ENCODE data around the gene TMC4.
"Not testable (repeated sequence)": the region's sequence is repeated elsewhere in the genome, so short reads cannot be mapped to it uniquely, and the experiment has no call there.

GRCh38 chr19:54194463-54194862 is 21.5 kb upstream of the TMC4 start:
- TF ChIP-seq CTCF (conservative IDR thresholded peaks at IDR 0.05; ENCODE audit: low read depth in 2 of 2); EZH2 (IDR thresholded peaks at IDR 0.05; ENCODE audit: low read depth, unreplicated experiment); ETS1 (IDR thresholded peaks at IDR 0.05); POLR2AphosphoS5 (IDR thresholded peaks at IDR 0.05; ENCODE audit: low read depth); EZH2phosphoT487 (IDR thresholded peaks at IDR 0.05; ENCODE audit: unreplicated experiment); JUNB (IDR thresholded peaks at IDR 0.05; ENCODE audit: unreplicated experiment): not testable (repeated sequence)
